Tibial nerve (tissue), 4 donors: ENCODE measurements around the gene TRAF3. TPM values are rescaled to one million over a fixed set of nuclear protein-coding genes. Genes with fewer than 3 reads are reported as not detected.

Experiments
- DNase-seq, 2 donors: peaks; one replicate each; pipeline ENCODE4 v3.0.0-alpha.2; 2019; ENCODE audit warnings: low spot score in 2 of 2
- H3K27ac ChIP-seq, 4 donors: fragments of 200-600 bp; sonication (generic) in 3 of 4; one replicate each; pipeline ENCODE4 v1.5.1; 2017 to 2019; ENCODE audit warnings: mild to moderate bottlenecking in 1 of 4
- H3K27me3 ChIP-seq, 2 donors: fragments of 200-600 bp; sonication (generic) in 1 of 2; one replicate each; pipeline versions ENCODE4 v1.5.1 to v1.6.0; 2017 to 2019
- H3K36me3 ChIP-seq, 3 donors: fragments of 200-600 bp; sonication (generic); one replicate each; pipeline ENCODE4 v1.5.1; 2018 to 2019
- H3K4me1 ChIP-seq, 4 donors: fragments of 200-600 bp; sonication (generic) in 3 of 4; one replicate each; pipeline ENCODE4 v1.5.1; 2017 to 2019
- H3K4me3 ChIP-seq, 4 donors: fragments of 200-600 bp; sonication (generic) in 3 of 4; one replicate each; pipeline ENCODE4 v1.5.1; 2017 to 2019; ENCODE audit warnings: mild to moderate bottlenecking in 1 of 4, moderate library complexity in 1 of 4
- H3K9me3 ChIP-seq, 4 donors: fragments of 200-600 bp; sonication (generic) in 3 of 4; one replicate each; pipeline ENCODE4 v1.5.1; 2017 to 2019
- CTCF ChIP-seq, 5 experiments: fragments of 200-600 bp in 3 of 5; fragments of 450-650 bp in 2 of 5; sonication (generic) in 3 of 5; IDR thresholded peaks; one replicate each; pipeline ENCODE4 v1.5.1; 2016 to 2019; ENCODE audit warnings: antibody characterized with exemption in 5 of 5, mild to moderate bottlenecking in 3 of 5, moderate library complexity in 2 of 5
- EP300 ChIP-seq, 2 donors: sonication (generic); formaldehyde crosslinking; IDR thresholded peaks; one replicate each; pipeline ENCODE4 v1.6.1; 2017; ENCODE audit warnings: antibody characterized with exemption in 2 of 2, mild to moderate bottlenecking in 1 of 2
- POLR2A ChIP-seq, 2 donors: fragments of 450-650 bp; IDR thresholded peaks; one replicate each; pipeline ENCODE4 v1.6.1; 2017; ENCODE audit warnings: antibody characterized with exemption in 2 of 2, mild to moderate bottlenecking in 2 of 2, moderate library complexity in 2 of 2
- WGBS, 2 donors: methylation state at CpG; one replicate each; pipeline ENCODE4 v1.1.5; 2018; 5-methylcytosine and 5-hydroxymethylcytosine counted together
- total RNA-seq, 4 donors: library from RNA; depleted of rRNA; stranded (reverse); fragments of >200 nt; gene quantifications; one replicate each; pipeline ENCODE4 v1.1.0, GENCODE V29; 2016

The TRAF3 gene
- total RNA-seq, 4 donors from 2014 or later, result 4.8 to 20.7 (median 13.4) TPM

- H3K9me3 ChIP-seq, result no peaks in the 10 kb centered on the region
- TF ChIP-seq POLR2A (IDR thresholded peaks at IDR 0.05), result no peak
- no peak for TF ChIP-seq CTCF (IDR thresholded peaks at IDR 0.05)
- TF ChIP-seq EP300 (IDR thresholded peaks at IDR 0.05), result no peak
- peaks cover 13 to 95% (median 17%) of the 10 kb centered on the region in 3 donors for H3K36me3 ChIP-seq
- H3K4me1 ChIP-seq, result peaks cover 0 to 28% (median 8%) of the 10 kb centered on the region in 4 donors
- no peaks in the 10 kb centered on the region for H3K27me3 ChIP-seq
- DNase-seq, result no peak
- H3K4me3 ChIP-seq, result no peak overlapping the region
- H3K27ac ChIP-seq, result no peak overlapping the region
- 72 to 76% methylated on average over 29 of the region's 29 CpGs for WGBS, 2 donors
These were observed 168.3 kb downstream of the TRAF3 start for GRCh38 chr14:102945346-102946130.

- Histone ChIP-seq H3K9me3 (no peaks in the 10 kb centered on the region), H3K36me3 (peaks cover 9 to 95% (median 19%) of the 10 kb centered on the region in 3 donors), H3K27ac (no peak overlapping the region), H3K27me3 (no peaks in the 10 kb centered on the region), H3K4me1 (peaks cover 0 to 28% (median 8%) of the 10 kb centered on the region in 4 donors), H3K4me3 (no peak overlapping the region)
- WGBS, 2 donors, result 83 to 84% methylated on average over 27 of the region's 27 CpGs
- TF ChIP-seq EP300 (IDR thresholded peaks at IDR 0.05) (no peak), CTCF (IDR thresholded peaks at IDR 0.05) (no peak), POLR2A (IDR thresholded peaks at IDR 0.05) (no peak)
- no peak for DNase-seq
These were observed 170.3 kb downstream of the TRAF3 start for GRCh38 chr14:102947321-102948103.

GRCh38 chr14:102948698-102949061 is 171.4 kb downstream of the TRAF3 start:
- H3K9me3 ChIP-seq, result no peaks in the 10 kb centered on the region
- no peak for DNase-seq
- peak overlapping the region in 2 of 4 donors; percentile 23 to 40 for H3K27ac ChIP-seq
- H3K36me3 ChIP-seq, result peaks cover 9 to 95% (median 21%) of the 10 kb centered on the region in 3 donors
- H3K27me3 ChIP-seq, result no peaks in the 10 kb centered on the region
- H3K4me3 ChIP-seq, result no peak overlapping the region
- TF ChIP-seq EP300 (IDR thresholded peaks at IDR 0.05), result no peak
- no peak for TF ChIP-seq POLR2A (IDR thresholded peaks at IDR 0.05)
- TF ChIP-seq CTCF (IDR thresholded peaks at IDR 0.05), result no peak
- WGBS, 2 donors, result 80 to 85% methylated on average over 8 to 9 of the region's 9 CpGs
- peaks cover 0 to 28% (median 8%) of the 10 kb centered on the region in 4 donors for H3K4me1 ChIP-seq

GRCh38 chr14:102949062-102949800 is 172.0 kb downstream of the TRAF3 start:
- H3K4me1 ChIP-seq, result peaks cover 0 to 28% (median 8%) of the 10 kb centered on the region in 4 donors
- no peaks in the 10 kb centered on the region for H3K27me3 ChIP-seq
- no peaks in the 10 kb centered on the region for H3K9me3 ChIP-seq
- H3K36me3 ChIP-seq, result peaks cover 9 to 95% (median 21%) of the 10 kb centered on the region in 3 donors
- TF ChIP-seq POLR2A (IDR thresholded peaks at IDR 0.05) (no peak), CTCF (IDR thresholded peaks at IDR 0.05) (no peak), EP300 (IDR thresholded peaks at IDR 0.05) (no peak)
- no peak for DNase-seq
- no peak overlapping the region for H3K4me3 ChIP-seq
- WGBS, 2 donors, result 76 to 82% methylated on average over 26 to 27 of the region's 28 CpGs
- H3K27ac ChIP-seq, result peak overlapping the region in 3 of 4 donors; percentile 23 to 54 (median 40)
